GM10266 (cell line): ENCODE data around the gene EXD2.

Source experiments
- DNase-seq: peaks from one replicate; pipeline ENCODE4 v3.0.0; 2012; ENCODE audit errors: extremely low spot score
- TF ChIP-seq, protein P1 (sequence below): IDR thresholded peaks from 2 replicates; pipeline ENCODE4 v1.5.1; 2012; ENCODE audit warnings: mild to moderate bottlenecking, low read depth; ENCODE audit not compliant: control insufficient read depth, insufficient read depth; ENCODE audit errors: missing control alignments

The EXD2 gene

DNA sequence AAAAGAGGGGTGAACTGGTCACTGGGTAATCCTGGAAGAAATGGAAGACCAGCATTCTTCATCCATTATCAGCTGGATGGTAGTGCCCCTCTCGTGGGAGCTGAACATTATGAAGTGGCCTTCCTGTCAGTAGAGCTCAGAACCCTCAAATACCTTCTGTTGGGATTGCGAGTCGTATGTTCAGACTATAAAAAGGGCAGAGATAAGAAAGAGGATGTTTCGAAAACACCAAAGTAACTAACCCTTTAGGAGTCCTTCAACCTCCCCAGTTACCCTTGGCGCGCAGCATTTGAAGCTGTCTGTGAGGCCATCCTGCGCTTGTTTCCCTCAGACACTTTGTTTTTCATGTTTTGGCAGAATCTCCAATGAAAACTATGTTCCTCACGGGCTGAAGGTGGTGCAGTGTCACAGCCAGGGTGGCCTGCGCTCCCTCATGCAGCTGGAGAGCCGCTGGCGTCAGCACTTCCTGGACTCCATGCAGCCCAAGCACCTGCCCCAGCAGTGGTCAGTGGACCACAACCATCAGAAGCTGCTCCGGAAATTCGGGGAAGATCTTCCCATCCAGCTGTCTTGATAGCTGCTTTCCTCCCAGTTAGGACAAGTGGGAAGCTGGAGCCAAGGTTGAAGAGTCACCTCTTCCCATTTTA is 49.4 kb downstream of the EXD2 start:
- no peak for DNase-seq
- TF ChIP-seq, protein P1, sequence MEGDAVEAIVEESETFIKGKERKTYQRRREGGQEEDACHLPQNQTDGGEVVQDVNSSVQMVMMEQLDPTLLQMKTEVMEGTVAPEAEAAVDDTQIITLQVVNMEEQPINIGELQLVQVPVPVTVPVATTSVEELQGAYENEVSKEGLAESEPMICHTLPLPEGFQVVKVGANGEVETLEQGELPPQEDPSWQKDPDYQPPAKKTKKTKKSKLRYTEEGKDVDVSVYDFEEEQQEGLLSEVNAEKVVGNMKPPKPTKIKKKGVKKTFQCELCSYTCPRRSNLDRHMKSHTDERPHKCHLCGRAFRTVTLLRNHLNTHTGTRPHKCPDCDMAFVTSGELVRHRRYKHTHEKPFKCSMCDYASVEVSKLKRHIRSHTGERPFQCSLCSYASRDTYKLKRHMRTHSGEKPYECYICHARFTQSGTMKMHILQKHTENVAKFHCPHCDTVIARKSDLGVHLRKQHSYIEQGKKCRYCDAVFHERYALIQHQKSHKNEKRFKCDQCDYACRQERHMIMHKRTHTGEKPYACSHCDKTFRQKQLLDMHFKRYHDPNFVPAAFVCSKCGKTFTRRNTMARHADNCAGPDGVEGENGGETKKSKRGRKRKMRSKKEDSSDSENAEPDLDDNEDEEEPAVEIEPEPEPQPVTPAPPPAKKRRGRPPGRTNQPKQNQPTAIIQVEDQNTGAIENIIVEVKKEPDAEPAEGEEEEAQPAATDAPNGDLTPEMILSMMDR, result no peak

DNA sequence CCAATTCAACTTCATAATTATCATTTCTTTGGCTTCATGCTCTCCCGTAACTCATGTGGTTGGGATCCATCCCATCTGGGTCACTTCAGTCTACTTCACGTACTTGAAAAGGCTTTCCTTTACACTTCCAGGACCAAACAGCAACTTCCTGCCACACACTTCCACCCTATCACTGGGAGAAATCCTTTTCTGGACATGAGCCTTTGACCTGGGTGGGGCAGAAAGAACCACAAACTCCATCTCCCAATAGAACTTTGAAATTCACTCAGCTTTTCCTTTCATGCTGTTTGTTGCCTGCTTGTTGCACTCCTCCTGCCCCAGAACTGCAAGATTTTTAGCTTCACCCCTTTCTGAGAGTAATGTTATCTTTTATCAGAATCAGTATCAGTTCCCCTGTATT is 50.3 kb downstream of the EXD2 start:
- no peak for DNase-seq
- TF ChIP-seq, protein P1, result no peak

DNA sequence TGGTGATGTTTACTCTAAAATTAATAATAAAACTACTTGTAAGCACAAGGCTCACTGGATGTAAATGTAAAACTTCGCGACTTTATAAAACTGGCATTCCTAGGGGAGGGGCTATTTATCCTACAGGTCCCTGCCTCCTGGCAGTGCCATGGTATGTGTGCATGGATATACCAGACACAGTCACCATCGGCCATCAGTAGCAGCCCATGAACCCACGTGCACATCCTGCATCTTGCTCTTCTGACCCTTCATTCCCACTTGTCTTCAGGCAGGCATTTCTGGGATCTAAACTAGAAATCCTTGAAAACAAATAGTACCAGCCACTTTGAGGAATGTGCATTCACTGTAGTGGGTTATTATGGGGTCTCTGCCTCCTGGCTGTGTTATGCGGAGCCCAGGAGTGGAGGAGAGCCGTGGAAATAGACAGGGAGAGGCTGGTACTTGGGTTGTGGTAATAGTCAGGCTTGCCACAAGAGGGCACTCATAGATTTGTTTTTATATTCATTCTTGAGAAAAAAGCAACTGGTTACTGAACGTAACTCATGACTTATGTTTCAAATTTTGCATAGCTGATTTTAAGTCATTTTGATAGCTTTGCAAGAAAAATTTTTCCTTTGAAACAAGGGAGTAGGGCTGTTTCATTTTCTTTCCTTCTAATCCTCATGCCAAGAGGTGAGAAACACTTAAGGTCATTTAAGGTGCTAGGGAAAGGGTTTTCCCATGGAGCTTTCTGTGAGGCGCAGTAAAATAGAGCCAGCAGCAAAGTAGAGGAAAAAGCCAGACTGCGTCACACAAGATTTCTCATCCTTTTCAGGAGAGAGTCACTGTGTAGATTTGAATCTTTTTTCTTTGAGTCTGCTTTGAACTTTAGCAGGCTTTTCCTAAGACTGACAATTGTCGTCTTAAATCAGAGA is 51.3 kb downstream of the EXD2 start:
- DNase-seq, result peak; percentile 79
- TF ChIP-seq, protein P1, result peak; percentile 63

DNA sequence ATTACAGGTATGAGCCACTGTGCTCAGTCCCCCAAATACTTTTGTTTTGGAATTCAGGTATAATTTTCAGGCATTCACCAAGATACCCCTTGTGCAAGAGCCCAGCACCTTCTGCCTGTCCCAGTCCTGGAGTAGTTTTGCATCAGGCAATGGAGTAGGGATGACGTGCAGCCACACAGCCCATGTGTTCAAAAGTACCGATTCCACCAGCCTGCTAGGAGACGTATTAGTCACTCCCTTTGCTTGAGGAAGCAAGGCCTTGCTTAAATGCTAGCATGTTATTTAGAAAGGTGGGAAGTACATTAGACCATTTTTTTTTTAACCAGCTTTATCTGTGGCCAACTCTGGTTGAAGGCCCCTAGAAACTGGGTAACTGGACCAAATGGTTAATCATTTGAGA is 53.6 kb downstream of the EXD2 start:
- TF ChIP-seq, protein P1, result no peak
- DNase-seq, result no peak

DNA sequence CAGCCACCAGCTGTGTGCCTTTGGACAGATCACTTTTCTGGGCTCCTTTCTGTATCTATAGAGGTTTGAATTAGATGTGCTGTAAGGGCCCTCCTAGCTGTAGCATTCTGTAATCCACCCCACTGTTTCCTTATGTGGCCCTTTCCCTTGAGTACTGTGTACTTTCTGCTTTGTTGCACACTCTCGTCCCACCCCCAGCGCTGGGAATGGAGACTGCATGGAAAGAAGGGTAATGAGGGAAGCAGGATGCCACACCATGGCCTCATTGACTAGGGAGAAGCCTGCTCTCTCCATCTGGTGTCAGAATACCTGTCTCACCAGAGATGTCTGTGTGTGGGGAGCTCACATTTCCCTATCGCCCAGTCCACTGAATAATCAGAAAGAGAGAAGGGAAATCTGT is 55.0 kb downstream of the EXD2 start:
- no peak for DNase-seq
- TF ChIP-seq, protein P1, result no peak

DNA sequence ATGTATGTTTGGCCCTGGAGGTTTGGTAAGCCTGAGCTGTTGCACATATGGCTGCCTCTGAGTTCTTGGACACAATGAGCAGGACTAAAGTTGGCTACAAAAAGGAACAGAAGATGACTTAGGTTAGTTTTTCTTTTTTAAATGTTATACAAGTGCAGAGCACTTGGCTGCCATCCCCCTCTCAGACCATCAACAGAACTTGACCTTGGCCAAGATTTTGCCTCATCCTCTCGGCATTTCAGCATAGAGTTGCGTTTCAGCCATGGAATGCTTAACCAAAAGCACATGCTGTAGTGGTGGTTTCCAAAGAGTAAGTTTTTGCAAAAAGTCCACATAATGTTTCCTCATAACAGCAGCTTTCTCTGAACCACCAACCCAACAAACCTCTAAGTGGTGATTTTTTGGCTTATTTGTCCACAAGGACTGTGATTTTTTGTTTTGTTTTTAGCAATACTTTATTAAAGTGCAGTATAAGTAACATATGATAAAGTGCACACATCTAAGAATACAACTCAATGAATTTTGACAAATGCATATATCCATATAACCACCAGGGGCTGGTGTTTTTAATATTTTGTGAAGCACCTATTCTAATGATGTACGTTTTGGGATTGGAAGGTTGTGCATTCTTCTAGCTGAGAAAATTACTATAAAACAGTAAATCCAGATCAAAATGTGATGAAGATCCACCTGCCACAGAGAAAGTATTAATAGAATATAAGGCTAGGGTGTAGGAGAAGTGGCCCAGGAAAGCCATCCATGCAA is 56.6 kb downstream of the EXD2 start:
- no peak for DNase-seq
- TF ChIP-seq, protein P1, result no peak
